ENCODE measurements around the gene SPHK2.
A peak's percentile ranks its signal among the peaks of the same experiment; 100 is the strongest.

Gene SPHK2

DNA sequence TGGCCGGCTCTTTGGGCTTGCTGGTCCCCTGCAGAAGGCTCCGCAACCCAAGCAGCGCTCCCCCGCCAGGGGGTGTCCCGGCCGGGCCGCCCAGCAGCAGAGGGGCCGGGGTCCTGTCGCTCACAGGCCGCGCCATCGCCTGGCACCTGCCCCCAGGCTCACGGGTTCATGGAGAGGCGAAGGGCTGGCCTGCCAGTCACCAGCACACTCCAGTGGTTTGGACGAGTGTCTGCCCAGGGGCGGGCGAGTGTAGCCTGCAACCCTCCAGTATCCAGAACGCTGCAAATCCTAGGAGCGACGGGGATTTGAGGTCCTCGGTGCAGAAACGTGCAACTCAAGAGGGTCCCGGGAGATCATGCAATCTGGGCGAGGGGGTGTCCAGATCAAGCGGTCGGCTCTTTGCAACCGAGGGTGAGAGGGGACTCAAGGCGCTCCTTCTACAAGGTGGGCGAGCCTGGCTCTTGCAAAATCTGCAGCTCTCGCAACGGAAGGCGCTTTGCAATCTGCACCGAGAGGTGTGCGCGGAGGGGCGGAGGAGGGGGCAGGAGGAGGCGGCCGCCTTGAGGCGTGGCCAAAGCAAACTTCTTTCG, 17.6 kb downstream of the SPHK2 start, which contains the start of gene DBP:
Gene DBP, minus strand, starts transcription at position 521 of the 590 bp plus-strand sequence. Its CDS starts 385 bp downstream, at position 136.
- DNase-seq (ENCODE audit: low spot score), result no peak
- TF ChIP-seq, protein P1, sequence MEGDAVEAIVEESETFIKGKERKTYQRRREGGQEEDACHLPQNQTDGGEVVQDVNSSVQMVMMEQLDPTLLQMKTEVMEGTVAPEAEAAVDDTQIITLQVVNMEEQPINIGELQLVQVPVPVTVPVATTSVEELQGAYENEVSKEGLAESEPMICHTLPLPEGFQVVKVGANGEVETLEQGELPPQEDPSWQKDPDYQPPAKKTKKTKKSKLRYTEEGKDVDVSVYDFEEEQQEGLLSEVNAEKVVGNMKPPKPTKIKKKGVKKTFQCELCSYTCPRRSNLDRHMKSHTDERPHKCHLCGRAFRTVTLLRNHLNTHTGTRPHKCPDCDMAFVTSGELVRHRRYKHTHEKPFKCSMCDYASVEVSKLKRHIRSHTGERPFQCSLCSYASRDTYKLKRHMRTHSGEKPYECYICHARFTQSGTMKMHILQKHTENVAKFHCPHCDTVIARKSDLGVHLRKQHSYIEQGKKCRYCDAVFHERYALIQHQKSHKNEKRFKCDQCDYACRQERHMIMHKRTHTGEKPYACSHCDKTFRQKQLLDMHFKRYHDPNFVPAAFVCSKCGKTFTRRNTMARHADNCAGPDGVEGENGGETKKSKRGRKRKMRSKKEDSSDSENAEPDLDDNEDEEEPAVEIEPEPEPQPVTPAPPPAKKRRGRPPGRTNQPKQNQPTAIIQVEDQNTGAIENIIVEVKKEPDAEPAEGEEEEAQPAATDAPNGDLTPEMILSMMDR (IDR thresholded peaks at IDR 0.05; ENCODE audit: borderline replicate concordance, control extremely low read depth, extremely low read depth, insufficient read depth, missing control alignments), result no peak
- in situ Hi-C loops (cut with MboI; ENCODE audit: low sequenced_read_pairs, unreplicated experiment), result no loop called here

DNA sequence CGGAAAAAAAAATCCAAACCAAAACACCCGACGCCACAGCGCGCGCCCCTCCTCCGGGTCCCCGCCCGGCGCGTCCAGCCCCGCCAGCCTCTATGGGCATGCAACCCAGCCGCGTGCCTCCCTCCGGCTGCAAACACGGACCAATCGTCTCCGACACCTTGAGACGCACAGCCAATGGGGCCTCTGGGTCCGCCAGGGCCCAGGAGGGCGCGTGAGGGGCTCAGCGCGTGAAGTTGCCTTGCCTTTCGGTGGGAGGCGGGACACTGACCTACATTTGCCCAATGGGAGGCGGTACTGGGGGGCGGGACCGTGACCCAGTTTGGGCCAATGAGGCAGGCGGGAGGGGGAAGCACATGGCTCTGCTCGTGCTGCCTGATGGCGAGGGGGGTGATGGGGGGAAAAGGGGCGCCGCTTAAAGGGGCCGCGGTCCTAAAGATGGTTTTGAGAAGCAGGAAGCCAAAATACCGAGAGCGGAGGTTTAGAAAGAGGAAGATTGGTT, 18.2 kb downstream of the SPHK2 start:
- in situ Hi-C loops (cut with MboI; ENCODE audit: low sequenced_read_pairs, unreplicated experiment), result no loop called here
- DNase-seq (ENCODE audit: low spot score), result peak; percentile 95
- TF ChIP-seq, protein P1 (IDR thresholded peaks at IDR 0.05; ENCODE audit: borderline replicate concordance, control extremely low read depth, extremely low read depth, insufficient read depth, missing control alignments), result no peak

DNA sequence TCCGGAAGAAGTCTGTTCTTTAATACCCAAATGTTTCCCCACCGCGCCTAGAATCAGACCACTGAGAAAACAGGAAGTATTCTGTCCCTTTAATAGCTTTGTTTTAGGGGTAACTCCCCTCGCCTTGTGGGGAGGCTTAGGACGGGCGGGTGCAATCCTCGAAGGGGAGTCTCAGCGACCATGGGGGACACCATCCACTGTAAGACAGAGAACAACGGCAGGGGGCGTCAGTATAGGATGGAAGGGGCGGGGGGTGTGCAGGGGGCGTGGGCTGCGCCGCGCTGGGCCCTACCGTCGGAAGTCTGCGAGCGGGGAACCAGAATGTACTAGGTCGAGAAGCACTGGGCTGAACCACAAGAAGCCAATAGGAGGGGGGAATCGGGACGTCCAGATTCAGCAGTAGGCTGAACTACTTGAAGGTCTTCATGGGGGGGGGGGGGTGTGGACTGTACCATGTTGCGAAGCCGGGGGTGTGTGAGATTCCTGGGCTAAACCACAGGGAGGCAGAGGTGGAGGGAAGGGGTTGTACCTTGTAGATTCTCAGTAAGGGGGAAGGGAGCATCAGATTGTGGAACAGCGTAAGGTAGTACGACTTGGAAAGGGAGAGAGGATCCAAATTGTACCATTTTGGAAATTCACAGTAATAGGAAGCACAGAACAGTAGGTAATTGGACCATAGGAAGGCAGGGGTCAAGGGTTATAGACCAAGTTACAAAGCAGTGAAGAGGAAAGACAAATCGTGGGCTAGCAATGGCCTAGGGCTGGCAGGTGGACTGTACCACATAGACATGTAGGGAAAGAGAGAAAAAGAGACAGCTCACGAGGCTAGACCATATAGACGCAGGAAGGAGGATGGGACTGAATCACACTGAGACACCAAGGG, 18.9 kb downstream of the SPHK2 start:
- TF ChIP-seq, protein P1 (IDR thresholded peaks at IDR 0.05; ENCODE audit: borderline replicate concordance, control extremely low read depth, extremely low read depth, insufficient read depth, missing control alignments), result no peak
- DNase-seq (ENCODE audit: low spot score), result peak; percentile 86
- in situ Hi-C loops (cut with MboI; ENCODE audit: low sequenced_read_pairs, unreplicated experiment), result no loop called here

DNA sequence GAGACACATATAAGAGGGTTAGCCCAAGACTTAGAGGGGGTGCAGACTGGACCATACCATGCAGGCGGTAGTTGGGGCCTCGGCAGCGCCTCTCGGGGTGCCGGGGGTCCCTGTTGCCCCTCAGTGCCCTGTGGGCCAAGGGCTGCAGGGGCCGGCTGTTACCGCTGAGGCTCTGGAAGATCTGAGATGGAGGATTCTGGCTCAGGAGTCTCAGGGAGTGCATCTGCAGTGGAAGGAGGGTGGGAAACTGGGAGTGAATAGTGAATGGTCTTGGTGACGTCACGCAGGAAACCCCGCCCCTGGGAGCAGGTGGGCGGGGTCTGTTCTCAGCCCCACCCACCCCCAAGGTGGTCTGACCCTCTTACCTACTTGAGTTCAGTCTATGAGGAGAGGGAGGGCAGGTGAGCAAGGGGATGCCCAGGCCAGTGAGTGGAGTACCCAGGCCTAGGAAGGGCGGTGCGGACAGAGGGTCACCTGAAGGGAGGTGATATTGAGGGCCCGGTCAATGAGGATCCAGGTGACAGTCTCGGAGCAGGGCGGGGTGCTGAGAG, 19.6 kb downstream of the SPHK2 start:
- TF ChIP-seq, protein P1 (IDR thresholded peaks at IDR 0.05; ENCODE audit: borderline replicate concordance, control extremely low read depth, extremely low read depth, insufficient read depth, missing control alignments), result no peak
- in situ Hi-C loops (cut with MboI; ENCODE audit: low sequenced_read_pairs, unreplicated experiment), result no loop called here
- no peak for DNase-seq (ENCODE audit: low spot score)

DNA sequence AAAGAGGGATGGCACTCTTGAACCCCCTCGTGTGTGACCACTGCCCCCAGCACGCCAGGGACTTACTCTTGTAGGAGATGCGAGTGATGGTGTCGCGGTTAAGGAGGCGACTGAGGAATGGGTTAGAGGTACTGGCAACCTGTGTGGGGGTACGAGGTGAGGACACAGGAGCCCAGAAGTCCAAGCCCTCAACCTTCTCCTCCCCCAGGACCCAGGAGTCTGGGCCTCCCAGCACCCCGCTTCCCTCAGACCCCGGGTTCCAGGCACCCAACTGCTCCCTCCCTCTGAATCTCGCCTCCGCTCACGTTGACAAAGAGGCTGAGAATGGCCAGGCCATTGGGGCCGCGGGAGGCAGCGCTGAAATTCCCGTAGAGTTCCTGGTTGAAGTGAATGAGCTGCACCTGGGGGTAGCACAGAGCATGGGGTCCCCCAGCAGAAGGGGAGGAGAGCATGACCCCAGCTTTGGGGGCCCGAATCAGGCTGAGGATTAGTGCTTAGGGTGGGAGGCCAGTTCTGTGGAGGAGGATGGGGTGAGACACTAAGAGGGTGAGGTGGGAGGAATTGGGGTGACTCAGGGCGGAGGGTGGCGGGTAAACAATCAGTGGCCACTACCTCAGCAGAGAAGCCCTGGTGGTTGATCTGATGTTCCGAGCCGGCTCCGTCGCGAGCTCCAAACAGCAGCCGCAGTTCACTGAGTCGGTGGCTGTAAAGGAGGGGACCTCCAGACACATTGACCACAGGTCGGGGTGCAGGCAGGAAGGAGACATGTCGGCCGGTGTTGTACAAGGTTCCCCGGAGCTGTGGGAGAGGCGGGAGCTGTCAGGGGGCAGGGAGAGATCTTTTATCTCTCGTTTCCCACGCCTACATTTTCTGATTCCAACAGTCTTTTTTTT, 20.4 kb downstream of the SPHK2 start:
- TF ChIP-seq, protein P1 (IDR thresholded peaks at IDR 0.05; ENCODE audit: borderline replicate concordance, control extremely low read depth, extremely low read depth, insufficient read depth, missing control alignments), result no peak
- in situ Hi-C loops (cut with MboI; ENCODE audit: low sequenced_read_pairs, unreplicated experiment), result no loop called here
- DNase-seq (ENCODE audit: low spot score), result no peak

DNA sequence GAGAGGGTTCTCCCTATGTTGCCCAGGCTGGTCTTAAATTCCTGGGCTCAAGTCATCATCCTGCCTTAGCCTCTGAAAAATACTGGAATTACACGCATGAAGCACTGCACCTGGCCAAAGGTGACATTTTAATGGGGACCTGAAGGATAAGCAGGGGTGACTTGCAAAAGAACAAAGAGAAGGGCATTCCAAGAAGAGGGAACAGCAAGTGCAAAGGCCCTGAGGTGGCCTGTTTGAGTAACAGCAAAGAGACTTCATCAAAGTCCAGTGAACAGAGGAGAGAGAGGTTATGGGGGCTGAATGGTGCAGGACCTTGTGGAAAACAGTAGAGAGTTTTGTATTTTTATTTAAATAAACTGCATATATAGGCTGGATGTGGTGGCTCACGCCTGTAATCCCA, 22.5 kb downstream of the SPHK2 start:
- TF ChIP-seq, protein P1 (IDR thresholded peaks at IDR 0.05; ENCODE audit: borderline replicate concordance, control extremely low read depth, extremely low read depth, insufficient read depth, missing control alignments), result no peak
- in situ Hi-C loops (cut with MboI; ENCODE audit: low sequenced_read_pairs, unreplicated experiment), result no loop called here
- no peak for DNase-seq (ENCODE audit: low spot score)

Data from GM13976 (cell line).